ENCODE results near the gene TRIM6.
"Not testable (repeated sequence)": the region's sequence is repeated elsewhere in the genome, so short reads cannot be mapped to it uniquely, and the experiment has no call there.

The TRIM6 gene, protein sequence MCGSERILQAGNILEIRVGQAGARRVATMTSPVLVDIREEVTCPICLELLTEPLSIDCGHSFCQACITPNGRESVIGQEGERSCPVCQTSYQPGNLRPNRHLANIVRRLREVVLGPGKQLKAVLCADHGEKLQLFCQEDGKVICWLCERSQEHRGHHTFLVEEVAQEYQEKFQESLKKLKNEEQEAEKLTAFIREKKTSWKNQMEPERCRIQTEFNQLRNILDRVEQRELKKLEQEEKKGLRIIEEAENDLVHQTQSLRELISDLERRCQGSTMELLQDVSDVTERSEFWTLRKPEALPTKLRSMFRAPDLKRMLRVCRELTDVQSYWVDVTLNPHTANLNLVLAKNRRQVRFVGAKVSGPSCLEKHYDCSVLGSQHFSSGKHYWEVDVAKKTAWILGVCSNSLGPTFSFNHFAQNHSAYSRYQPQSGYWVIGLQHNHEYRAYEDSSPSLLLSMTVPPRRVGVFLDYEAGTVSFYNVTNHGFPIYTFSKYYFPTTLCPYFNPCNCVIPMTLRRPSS

DNA sequence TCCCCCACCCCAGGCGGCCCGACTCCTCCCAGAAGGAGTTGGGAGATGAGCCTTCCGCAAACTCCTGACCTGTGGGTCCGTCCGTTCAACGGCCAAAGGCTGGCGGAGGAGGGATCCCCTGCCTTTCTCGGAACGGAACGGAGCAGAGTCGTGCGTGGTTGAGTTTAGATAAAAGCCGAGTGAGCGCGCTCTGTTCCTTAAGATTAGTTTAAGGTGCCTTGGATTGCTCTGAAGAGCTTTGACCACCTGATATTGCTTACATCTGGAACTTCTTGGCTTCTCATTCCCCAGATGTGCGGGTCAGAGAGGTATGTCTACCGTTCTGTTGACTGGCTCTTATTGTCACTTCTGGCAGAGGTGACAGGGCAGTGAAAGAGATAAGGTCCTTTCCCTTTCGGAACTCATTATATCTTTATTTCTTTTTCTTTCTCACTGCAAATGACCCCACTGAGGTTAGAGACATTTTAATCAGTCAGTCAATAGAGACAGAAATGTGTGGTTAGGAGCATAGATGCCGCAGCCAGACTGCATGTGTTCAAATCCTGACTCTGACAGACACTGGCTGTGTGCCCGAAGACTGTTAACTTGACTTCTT is at the start of gene TRIM6:
Gene TRIM6, plus strand, starts transcription at position 31 of the 595 bp plus-strand sequence. Its CDS starts 261 bp downstream, at position 292.
- peak in 2 of 10 donors; percentile 26 to 69 for DNase-seq
- intact Hi-C loops (cut with DNase I): no loop called here

GRCh38 chr11:5547982-5548381 is 48.5 kb upstream of the TRIM6 start:
- no peak for DNase-seq
- intact Hi-C loops (cut with DNase I): no loop called here

- intact Hi-C loops (cut with DNase I): no loop called here
- no peak for DNase-seq
These were observed 48.0 kb upstream of the TRIM6 start, which contains the start of gene OR52H1 for GRCh38 chr11:5548440-5548839. Gene OR52H1 (minus strand): TSS chr11:5548540. CDS start chr11:5545505, 3,035 bp downstream.

DNA sequence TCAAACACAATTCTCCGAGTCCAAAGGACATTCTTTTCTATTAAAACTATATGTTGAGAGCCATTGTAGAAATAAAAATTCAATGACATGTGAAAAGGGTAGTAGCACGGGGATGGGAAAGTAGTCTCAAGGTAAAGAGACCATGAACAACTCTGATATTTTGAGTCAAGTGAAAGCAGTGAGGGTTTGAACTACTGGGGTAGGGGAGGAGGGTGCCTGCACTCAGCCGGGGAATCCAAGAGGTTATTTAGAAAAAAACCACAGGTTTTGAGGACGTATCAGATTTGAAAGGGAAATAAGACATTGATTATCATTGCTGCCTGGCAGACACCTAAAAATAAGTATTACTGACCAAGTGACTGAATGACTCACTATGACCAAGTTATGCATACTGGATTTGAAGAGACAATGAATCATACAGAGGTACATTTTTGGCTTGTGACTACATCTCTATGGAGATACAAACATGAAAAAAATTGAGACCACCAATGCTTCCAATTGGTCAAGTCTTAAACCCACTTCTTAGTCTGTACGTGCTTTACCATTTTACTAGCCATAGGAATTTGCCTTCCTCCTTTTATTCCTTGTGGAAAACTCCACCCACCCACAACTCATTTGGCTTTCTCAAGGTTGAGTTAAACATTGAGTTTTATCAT is 45.9 kb upstream of the TRIM6 start:
- intact Hi-C loops (cut with DNase I): no loop called here
- no peak for DNase-seq

- intact Hi-C loops (cut with DNase I): no loop called here
- DNase-seq: no peak
These were observed 43.1 kb upstream of the TRIM6 start for GRCh38 chr11:5553343-5553742.

- DNase-seq: no peak
- intact Hi-C loops (cut with DNase I): no loop called here
These were observed 39.7 kb upstream of the TRIM6 start for GRCh38 chr11:5556596-5557188.

GRCh38 chr11:5557751-5558150 is 38.7 kb upstream of the TRIM6 start:
- no peak for DNase-seq
- intact Hi-C loops (cut with DNase I): no loop called here

DNA sequence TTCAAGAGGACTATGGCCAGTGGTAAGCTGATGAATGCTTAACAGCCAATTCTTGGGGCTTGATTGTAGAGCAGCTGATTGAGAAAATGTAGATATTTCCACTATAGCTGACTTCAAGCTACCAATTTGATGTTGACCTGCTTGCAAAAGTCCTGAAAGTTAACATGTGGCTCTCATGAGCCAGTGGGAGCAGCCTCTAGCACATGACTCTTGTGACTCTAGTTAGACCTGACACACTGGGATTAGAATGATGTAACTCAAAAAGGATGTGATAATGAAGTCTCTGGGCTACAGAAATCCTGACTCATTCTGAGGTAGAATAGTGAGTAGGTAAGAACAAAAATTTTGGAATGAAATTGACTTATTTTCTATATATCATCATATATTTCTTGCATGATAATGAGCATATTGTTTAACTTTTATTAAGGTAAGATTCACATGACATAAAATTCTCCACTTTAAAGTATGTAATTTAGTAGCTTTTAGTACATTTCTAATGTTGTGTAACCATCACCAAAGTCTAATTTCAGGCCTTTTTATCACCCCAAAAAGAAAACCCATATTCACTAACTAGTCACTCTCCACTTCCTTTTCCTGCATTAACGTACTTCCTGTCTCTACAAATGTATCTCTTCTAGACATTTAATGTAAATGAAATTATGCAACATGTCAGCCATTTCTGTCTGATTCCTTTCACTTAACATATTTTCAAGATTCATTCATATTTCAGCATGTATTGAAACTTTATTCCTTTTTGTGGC is 32.0 kb upstream of the TRIM6 start:
- intact Hi-C loops (cut with DNase I): no loop called here
- no peak for DNase-seq

DNA sequence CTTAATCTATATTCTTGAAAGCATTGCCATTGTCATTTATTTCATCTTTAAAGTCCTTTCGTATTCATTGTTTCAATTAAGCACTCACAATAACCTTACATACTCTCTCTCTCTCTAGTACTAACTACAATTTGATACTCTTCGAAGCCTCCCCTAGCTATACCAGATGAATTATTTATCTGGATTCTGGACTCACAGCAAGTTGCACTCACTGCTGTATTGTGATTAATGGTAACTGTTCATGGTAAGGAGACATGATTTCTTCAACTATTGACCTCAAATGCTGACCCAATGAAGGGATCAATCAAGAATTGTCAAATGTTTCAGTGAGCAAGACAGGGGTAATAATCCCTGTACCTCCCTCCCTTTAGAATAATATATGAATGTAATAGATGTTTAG is 21.8 kb upstream of the TRIM6 start:
- intact Hi-C loops (cut with DNase I): no loop called here

GRCh38 chr11:5575152-5575551 is 21.3 kb upstream of the TRIM6 start:
- intact Hi-C loops (cut with DNase I): no loop called here
- DNase-seq: no peak

More for the DNA sequence above, 21.8 kb upstream of the TRIM6 start:
- no peak for DNase-seq

DNA sequence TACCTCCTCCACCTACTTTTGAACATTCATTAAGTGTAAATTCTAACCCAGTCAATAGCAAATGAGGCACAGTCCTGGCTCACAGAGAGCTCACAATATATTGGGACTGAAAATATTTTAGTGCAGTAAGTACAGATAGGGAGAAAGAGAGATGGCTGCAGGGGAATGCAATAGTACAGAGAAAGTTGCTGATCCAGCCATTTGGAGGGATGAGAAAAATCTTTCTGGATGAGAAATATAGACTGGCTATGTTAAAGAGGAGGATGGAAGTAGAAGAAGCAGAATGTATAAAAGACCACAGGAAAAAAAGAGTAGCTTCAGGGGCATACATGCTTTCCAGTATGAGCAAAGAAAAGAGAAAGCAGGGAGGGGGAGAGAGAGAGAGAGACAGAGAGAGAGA is 19.3 kb upstream of the TRIM6 start:
- no peak for DNase-seq
- intact Hi-C loops (cut with DNase I): no loop called here

DNA sequence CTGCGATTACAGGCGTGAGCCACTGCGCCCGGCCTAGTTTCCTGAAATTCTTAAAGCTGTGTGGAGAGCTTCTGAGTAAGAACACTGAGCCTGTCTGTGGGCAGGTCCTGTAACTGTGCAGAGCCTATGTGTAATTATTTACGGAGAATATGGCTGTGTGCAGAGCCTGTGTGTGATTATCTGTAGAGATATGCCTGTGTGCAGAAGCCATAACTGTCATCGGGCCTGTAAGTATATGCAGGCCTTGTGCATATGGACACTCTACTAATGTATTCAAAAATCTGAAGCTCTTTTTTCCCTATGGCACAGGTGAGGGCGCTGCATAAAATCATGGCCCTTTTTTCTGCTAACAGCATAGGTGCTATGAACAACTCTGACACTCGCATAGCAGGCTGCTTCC is 15.9 kb upstream of the TRIM6 start, which contains the start of gene OR52B6:
Gene OR52B6, plus strand, starts transcription at position 301 of the 400 bp plus-strand sequence. Its CDS starts 0 bp downstream, at position 301.
- DNase-seq: no peak
- intact Hi-C loops (cut with DNase I): no loop called here

DNA sequence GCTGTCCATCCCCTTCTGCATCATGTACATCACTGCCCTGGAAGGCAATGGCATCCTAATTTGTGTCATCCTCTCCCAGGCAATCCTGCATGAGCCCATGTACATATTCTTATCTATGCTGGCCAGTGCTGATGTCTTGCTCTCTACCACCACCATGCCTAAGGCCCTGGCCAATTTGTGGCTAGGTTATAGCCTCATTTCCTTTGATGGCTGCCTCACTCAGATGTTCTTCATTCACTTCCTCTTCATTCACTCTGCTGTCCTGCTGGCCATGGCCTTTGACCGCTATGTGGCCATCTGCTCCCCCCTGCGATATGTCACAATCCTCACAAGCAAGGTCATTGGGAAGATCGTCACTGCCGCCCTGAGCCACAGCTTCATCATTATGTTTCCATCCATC is 15.4 kb upstream of the TRIM6 start:
- DNase-seq: no peak
- intact Hi-C loops (cut with DNase I): no loop called here

- DNase-seq; intact Hi-C loops (cut with DNase I): not testable (repeated sequence)
These were observed 12.0 kb upstream of the TRIM6 start for GRCh38 chr11:5584458-5584857.

DNA sequence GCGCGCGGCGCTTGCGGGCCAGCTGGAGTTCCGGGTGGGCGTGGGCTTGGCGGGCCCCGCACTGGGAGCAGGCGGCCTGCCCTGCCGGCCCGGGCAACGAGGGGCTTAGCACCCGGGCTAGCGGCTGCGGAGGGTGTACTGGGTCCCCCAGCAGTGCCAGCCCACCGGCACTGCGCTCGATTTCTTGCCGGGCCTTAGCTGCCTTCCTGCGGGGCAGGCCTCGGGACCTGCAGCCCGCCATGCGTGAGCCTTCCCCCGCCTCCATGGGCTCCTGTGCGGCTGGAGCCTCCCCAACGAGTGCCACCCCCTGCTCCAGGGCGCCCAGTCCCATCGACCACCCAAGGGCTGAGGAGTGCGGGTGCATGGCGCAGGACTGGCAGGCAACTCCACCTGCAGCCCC is 6.5 kb upstream of the TRIM6 start:
- DNase-seq; intact Hi-C loops (cut with DNase I): not testable (repeated sequence)

DNA sequence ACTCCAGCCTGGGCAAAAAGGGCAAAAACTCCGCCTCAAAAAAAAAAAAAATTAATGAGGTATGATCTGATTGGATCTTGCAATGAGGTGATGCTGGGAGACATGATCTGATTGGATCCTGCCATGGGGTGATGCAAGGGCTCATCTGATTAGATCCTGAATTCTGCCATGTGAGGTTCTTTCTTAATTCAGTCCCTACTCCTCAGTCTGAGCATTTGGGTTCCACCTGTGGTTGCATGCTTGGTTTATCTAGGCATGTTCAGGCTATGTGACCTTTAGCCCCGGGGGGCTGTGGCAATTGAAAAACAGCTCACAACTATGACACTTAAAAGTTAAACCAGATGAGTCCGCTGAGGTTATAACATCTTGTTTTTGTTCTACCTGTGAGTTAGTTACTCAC is 4.8 kb upstream of the TRIM6 start:
- intact Hi-C loops (cut with DNase I): no loop called here
- DNase-seq: no peak

DNA sequence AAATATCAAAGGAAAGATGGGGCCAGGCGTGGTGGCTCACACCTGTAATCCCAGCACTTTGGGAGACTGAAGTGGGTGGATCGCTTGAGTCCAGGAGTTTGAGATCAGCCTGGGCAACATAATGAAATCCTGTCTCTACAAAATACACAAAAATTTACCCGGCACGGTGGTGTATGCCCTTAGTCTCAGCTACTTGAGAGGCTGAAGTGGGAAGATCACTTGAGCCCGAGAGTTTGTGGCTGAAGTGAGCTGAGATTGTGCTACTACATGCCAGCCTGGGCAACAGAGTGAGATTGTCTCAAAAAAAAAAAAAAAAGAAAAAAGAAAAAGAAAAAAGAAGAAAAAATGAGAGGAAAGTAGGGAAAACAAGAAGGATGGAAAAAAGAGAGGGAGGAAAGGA is 3.8 kb upstream of the TRIM6 start:
- intact Hi-C loops (cut with DNase I): no loop called here

DNA sequence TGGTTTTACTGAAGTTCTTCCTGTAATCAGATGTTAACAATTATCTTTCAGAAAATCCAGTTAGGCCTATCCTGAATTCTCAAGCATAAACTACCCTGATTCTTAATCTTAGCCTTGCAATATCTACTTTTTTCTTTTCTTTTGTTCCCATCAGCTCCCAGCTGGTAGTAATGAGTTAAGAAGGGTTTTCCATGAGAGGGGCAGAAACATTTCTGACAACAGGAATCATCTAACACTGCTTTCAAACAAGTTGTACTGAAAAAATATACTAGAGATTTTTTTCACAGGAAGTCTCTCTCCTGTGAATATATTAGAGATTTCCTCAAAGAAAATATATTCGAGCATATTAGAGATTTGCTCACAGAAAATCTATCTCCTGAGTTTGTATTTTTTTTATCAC is 3.3 kb upstream of the TRIM6 start:
- no peak for DNase-seq
- intact Hi-C loops (cut with DNase I): no loop called here

More for the DNA sequence above, 3.8 kb upstream of the TRIM6 start:
- no peak for DNase-seq

DNA sequence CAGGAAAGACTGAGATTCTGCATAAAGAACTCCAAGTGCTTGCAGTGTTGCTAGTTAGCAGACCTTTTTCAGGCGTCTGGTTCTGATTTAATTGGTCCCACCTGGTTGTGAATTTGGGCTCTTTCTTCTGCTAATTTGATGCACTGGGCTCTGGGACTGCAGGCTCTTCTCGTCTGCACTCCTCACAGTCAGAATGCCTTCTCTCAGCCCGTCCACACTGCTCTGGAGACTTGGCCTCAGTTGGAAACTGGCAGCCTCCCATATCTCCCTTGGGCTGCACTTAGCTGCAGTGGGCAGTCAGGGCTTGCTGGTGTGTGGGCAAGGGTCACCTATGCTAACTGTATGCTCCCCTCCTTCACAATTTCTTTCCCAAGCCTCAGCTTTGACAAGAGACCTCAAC is 1.5 kb downstream of the TRIM6 start:
- intact Hi-C loops (cut with DNase I): no loop called here
- no peak for DNase-seq

GRCh38 chr11:5600374-5600851 is 4.0 kb downstream of the TRIM6 start:
- DNase-seq: peak in 2 of 10 donors; percentile 10 to 33

More at GRCh38 chr11:5600374-5600851, 4.0 kb downstream of the TRIM6 start:
- intact Hi-C loops (cut with DNase I): no loop called here
